ENCODE measurements around the gene ERC1. TPM values are rescaled to one million over a fixed set of nuclear protein-coding genes. Genes with fewer than 3 reads are reported as not detected.

The ERC1 gene
- total and polyA plus RNA-seq, 2 donors (not counting 1 experiment from before 2014, with no cell fraction given), result 19.7 to 34.5 TPM

DNA sequence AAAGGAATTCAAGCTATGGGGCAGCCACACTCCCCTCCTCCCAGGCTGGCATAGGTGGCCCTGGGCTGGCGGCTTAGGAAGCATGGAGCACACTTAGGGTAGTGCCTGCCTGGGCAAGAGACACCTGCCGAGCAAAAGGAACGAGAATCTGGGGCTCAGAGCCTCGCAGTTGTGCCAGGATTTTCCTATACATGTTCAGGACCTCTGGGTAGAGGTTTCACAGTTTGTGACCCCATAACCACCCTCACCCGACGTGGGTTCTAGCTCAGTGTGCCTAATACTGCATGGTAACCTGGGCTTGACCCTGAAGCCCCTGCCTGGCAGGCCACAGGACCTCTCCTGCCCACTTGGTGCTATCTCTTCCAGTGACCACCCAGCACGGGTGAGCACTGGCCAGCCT, 503.8 kb downstream of the ERC1 start:
- no peak overlapping the region for H3K4me2 ChIP-seq (ENCODE audit: extremely low read depth, insufficient read depth, low read length)
- H3K36me3 ChIP-seq (ENCODE audit: control insufficient read depth, insufficient read depth, low read length), result peaks cover 7% of the 10 kb centered on the region
- H3K79me2 ChIP-seq (ENCODE audit: control insufficient read depth, insufficient read depth, low read length), result no peaks in the 10 kb centered on the region
- no peaks in the 10 kb centered on the region for H3K4me1 ChIP-seq (ENCODE audit: control insufficient read depth, extremely low read depth, insufficient read depth, low read length)
- no peaks in the 10 kb centered on the region for H3K27me3 ChIP-seq (ENCODE audit: control insufficient read depth, insufficient read depth, low read length)
- no peak for DNase-seq (ENCODE audit: low read depth in 2 of 2)
- H3K27ac ChIP-seq (ENCODE audit: insufficient read depth, low read length), result no peak overlapping the region
- no peak overlapping the region for H3K4me3 ChIP-seq (replicated peaks in 1 of 4; ENCODE audit: control extremely low read depth in 1 of 4, insufficient read depth in 1 of 4, low read depth in 3 of 4, low read length in 4 of 4)
- H2AFZ ChIP-seq (ENCODE audit: low read length), result no peak overlapping the region
- no peaks in the 10 kb centered on the region for H3K9me3 ChIP-seq (ENCODE audit: control insufficient read depth, insufficient read depth, low read depth, low read length)
- no peak for TF ChIP-seq EZH2 (IDR thresholded peaks at IDR 0.05; ENCODE audit: low read length, missing control alignments)
- TF ChIP-seq, protein P1, sequence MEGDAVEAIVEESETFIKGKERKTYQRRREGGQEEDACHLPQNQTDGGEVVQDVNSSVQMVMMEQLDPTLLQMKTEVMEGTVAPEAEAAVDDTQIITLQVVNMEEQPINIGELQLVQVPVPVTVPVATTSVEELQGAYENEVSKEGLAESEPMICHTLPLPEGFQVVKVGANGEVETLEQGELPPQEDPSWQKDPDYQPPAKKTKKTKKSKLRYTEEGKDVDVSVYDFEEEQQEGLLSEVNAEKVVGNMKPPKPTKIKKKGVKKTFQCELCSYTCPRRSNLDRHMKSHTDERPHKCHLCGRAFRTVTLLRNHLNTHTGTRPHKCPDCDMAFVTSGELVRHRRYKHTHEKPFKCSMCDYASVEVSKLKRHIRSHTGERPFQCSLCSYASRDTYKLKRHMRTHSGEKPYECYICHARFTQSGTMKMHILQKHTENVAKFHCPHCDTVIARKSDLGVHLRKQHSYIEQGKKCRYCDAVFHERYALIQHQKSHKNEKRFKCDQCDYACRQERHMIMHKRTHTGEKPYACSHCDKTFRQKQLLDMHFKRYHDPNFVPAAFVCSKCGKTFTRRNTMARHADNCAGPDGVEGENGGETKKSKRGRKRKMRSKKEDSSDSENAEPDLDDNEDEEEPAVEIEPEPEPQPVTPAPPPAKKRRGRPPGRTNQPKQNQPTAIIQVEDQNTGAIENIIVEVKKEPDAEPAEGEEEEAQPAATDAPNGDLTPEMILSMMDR (conservative IDR thresholded peaks at IDR 0.05 in 1 of 2, IDR thresholded peaks at IDR 0.05 in 1 of 2; ENCODE audit: low read depth in 1 of 2, low read length in 2 of 2), result no peak
- H4K20me1 ChIP-seq (ENCODE audit: control insufficient read depth, extremely low read depth, insufficient read depth, low read length), result no peaks in the 10 kb centered on the region
- no peak overlapping the region for H3K9ac ChIP-seq (ENCODE audit: insufficient read depth, low read length)

DNA sequence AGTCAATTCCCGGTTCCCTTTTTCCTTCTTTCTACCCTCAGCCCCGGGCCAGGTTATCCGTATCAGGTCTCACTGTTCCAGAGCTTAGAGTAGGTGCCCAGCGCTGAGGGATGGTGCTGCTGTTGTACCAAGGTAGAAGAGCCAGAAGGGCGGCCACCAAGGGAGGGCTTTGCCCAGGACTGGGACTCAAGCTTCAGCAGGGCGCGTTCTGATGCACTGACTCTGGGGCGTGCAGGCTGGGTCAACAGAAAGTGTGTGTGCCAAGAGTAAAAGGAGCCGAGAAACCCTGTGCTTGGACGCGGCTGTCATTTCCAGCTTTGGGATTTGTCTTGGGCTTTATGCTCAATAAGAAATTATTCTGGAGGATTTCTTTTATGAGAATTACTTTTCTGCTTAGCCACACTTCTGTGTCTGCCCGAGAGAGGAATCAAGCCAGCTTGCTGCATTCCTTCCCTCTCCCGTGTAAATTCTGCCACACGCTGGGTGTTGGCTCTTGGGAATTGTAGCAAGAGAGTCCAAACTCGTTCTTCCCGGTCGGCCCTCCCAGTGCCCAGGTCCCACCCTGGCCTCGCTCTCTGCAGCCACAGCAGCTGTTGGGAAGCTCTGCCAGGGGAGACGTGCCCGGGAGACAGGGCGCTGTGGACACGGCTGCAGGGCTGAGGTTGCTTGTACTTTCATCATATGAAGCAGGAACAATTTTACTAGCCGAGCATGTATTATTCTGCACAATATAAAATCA, 505.3 kb downstream of the ERC1 start:
- no peaks in the 10 kb centered on the region for H3K27me3 ChIP-seq (ENCODE audit: control insufficient read depth, insufficient read depth, low read length)
- H3K4me2 ChIP-seq (ENCODE audit: extremely low read depth, insufficient read depth, low read length), result peak overlapping the region; percentile 84
- H3K9ac ChIP-seq (ENCODE audit: insufficient read depth, low read length), result peak overlapping the region; percentile 5
- TF ChIP-seq EZH2 (IDR thresholded peaks at IDR 0.05; ENCODE audit: low read length, missing control alignments), result no peak
- TF ChIP-seq, protein P1 (conservative IDR thresholded peaks at IDR 0.05 in 1 of 2, IDR thresholded peaks at IDR 0.05 in 1 of 2; ENCODE audit: low read depth in 1 of 2, low read length in 2 of 2), result no peak
- H2AFZ ChIP-seq (ENCODE audit: low read length), result no peak overlapping the region
- H3K4me1 ChIP-seq (ENCODE audit: control insufficient read depth, extremely low read depth, insufficient read depth, low read length), result peaks cover 7% of the 10 kb centered on the region
- H3K4me3 ChIP-seq (replicated peaks in 1 of 4; ENCODE audit: control extremely low read depth in 1 of 4, insufficient read depth in 1 of 4, low read depth in 3 of 4, low read length in 4 of 4), result peak overlapping the region in 3 of 4 experiments; percentile 8 to 34 (median 17)
- H3K9me3 ChIP-seq (ENCODE audit: control insufficient read depth, insufficient read depth, low read depth, low read length), result no peaks in the 10 kb centered on the region
- no peaks in the 10 kb centered on the region for H4K20me1 ChIP-seq (ENCODE audit: control insufficient read depth, extremely low read depth, insufficient read depth, low read length)
- no peaks in the 10 kb centered on the region for H3K79me2 ChIP-seq (ENCODE audit: control insufficient read depth, insufficient read depth, low read length)
- H3K27ac ChIP-seq (ENCODE audit: insufficient read depth, low read length), result peak overlapping the region; percentile 14
- peak; percentile 34 to 89 for DNase-seq (ENCODE audit: low read depth in 2 of 2)
- peaks cover 4% of the 10 kb centered on the region for H3K36me3 ChIP-seq (ENCODE audit: control insufficient read depth, insufficient read depth, low read length)

DNA sequence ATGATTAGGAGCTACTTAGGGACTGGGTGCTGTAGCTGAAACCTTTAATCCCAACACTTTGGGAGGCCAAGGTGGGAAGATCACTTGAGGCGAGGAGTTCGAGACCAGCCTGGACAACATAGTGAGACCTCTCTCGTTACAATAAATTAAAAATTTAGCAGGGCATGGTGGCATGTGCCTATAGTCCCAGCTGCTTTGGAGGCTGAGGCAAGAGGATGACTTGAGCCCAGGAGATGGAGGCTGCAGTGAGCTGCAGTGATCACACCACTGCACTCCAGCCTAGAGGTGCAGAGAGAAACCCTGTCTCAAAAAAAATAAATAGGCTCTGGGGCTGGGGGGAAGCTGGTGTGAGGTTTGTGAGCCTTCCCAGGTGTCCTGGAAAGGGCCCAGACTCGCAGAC, 506.1 kb downstream of the ERC1 start:
- H3K36me3 ChIP-seq (ENCODE audit: control insufficient read depth, insufficient read depth, low read length), result peaks cover 3% of the 10 kb centered on the region
- no peak overlapping the region for H3K4me3 ChIP-seq (replicated peaks in 1 of 4; ENCODE audit: control extremely low read depth in 1 of 4, insufficient read depth in 1 of 4, low read depth in 3 of 4, low read length in 4 of 4)
- no peak overlapping the region for H3K27ac ChIP-seq (ENCODE audit: insufficient read depth, low read length)
- H3K9ac ChIP-seq (ENCODE audit: insufficient read depth, low read length), result no peak overlapping the region
- no peaks in the 10 kb centered on the region for H3K79me2 ChIP-seq (ENCODE audit: control insufficient read depth, insufficient read depth, low read length)
- no peak overlapping the region for H2AFZ ChIP-seq (ENCODE audit: low read length)
- H3K27me3 ChIP-seq (ENCODE audit: control insufficient read depth, insufficient read depth, low read length), result no peaks in the 10 kb centered on the region
- peaks cover 7% of the 10 kb centered on the region for H3K4me1 ChIP-seq (ENCODE audit: control insufficient read depth, extremely low read depth, insufficient read depth, low read length)
- no peaks in the 10 kb centered on the region for H4K20me1 ChIP-seq (ENCODE audit: control insufficient read depth, extremely low read depth, insufficient read depth, low read length)
- DNase-seq (ENCODE audit: low read depth in 2 of 2), result no peak
- no peaks in the 10 kb centered on the region for H3K9me3 ChIP-seq (ENCODE audit: control insufficient read depth, insufficient read depth, low read depth, low read length)
- H3K4me2 ChIP-seq (ENCODE audit: extremely low read depth, insufficient read depth, low read length), result no peak overlapping the region
- TF ChIP-seq, protein P1 (conservative IDR thresholded peaks at IDR 0.05 in 1 of 2, IDR thresholded peaks at IDR 0.05 in 1 of 2; ENCODE audit: low read depth in 1 of 2, low read length in 2 of 2), result no peak
- no peak for TF ChIP-seq EZH2 (IDR thresholded peaks at IDR 0.05; ENCODE audit: low read length, missing control alignments)
